ENCODE data around the gene PRKCH.

GRCh38 chr14:61451891-61452400, 130.6 kb downstream of the PRKCH start:
- TF ChIP-seq SMC3 (conservative IDR thresholded peaks at IDR 0.05; ENCODE audit: poor library complexity) (no peak), CTCF (IDR thresholded peaks at IDR 0.05; ENCODE audit: poor library complexity, severe bottlenecking) (no peak), EZH2 (IDR thresholded peaks at IDR 0.05; ENCODE audit: borderline replicate concordance, insufficient read depth, low read length, poor library complexity, severe bottlenecking) (no peak), REST (IDR thresholded peaks at IDR 0.05; ENCODE audit: borderline replicate concordance) (no peak), EP300 (conservative IDR thresholded peaks at IDR 0.05; ENCODE audit: poor library complexity, severe bottlenecking) (no peak), POLR2AphosphoS5 (IDR thresholded peaks at IDR 0.05) (no peak), TAF1 (IDR thresholded peaks at IDR 0.05; ENCODE audit: low read depth) (no peak)
